ENCODE measurements around the gene FYN. TPM values are rescaled to one million over a fixed set of nuclear protein-coding genes. Genes with fewer than 3 reads are reported as not detected.

Gene FYN
- total RNA-seq, 1 donor from 2014 or later, result 525 TPM

DNA sequence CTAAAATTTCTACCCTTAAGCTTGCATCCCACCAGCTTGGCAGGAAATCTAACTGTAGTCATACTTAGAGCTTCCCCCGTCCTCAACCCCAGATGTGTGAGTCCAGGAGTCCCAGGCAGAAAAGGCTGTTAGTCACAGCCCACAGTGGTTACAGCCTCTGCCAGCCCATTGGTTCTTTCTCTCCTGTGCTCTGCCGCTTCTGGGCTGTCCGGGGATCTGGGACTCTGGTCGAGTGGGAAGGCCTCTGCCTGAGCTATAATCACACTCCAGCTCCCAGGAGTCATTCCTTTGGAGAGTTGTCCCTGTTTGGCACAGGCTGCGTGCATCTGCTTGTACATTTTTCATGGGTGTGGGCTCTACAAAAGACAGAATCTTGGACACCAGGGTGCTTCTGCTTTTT lies 45.6 kb upstream of the FYN start:
- Mint-ChIP-seq H3K4me1 (ENCODE audit: low read depth, unreplicated experiment) (peaks cover 45% of the 10 kb centered on the region), H3K4me3 (ENCODE audit: unreplicated experiment) (no peak overlapping the region)

DNA sequence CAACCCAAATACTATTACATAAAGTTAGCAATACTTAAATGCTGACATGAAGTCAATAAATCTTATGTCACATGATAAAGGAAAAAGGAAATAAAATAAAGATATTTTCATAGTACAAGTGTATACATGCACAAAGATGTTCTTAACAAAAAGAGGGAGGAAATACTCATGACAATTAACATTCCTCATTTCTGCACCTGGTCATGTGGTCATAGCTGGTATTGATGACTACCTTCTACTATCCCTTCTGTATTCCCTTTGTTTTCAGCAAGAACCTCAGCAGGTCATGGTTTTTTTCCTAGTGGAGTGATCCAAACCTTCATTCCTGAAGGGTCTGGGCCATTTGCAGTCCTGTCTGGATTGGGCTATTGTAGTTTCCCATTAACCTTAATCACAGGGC lies 43.5 kb upstream of the FYN start:
- Mint-ChIP-seq H3K4me3 (ENCODE audit: unreplicated experiment) (no peak overlapping the region), H3K27me3 (ENCODE audit: unreplicated experiment) (peaks cover 5% of the 10 kb centered on the region), H3K4me1 (ENCODE audit: low read depth, unreplicated experiment) (peaks cover 26% of the 10 kb centered on the region), H3K27ac (ENCODE audit: unreplicated experiment) (no peak overlapping the region), H3K36me3 (ENCODE audit: unreplicated experiment) (no peaks in the 10 kb centered on the region), H3K9me3 (ENCODE audit: unreplicated experiment) (peaks cover 12% of the 10 kb centered on the region)
- TF ChIP-seq, protein P1, sequence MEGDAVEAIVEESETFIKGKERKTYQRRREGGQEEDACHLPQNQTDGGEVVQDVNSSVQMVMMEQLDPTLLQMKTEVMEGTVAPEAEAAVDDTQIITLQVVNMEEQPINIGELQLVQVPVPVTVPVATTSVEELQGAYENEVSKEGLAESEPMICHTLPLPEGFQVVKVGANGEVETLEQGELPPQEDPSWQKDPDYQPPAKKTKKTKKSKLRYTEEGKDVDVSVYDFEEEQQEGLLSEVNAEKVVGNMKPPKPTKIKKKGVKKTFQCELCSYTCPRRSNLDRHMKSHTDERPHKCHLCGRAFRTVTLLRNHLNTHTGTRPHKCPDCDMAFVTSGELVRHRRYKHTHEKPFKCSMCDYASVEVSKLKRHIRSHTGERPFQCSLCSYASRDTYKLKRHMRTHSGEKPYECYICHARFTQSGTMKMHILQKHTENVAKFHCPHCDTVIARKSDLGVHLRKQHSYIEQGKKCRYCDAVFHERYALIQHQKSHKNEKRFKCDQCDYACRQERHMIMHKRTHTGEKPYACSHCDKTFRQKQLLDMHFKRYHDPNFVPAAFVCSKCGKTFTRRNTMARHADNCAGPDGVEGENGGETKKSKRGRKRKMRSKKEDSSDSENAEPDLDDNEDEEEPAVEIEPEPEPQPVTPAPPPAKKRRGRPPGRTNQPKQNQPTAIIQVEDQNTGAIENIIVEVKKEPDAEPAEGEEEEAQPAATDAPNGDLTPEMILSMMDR (IDR thresholded peaks at IDR 0.05; ENCODE audit: partially characterized antibody, unreplicated experiment), result no peak
- DNase-seq, result no peak

More for the DNA sequence above, 45.6 kb upstream of the FYN start:
- Mint-ChIP-seq H3K36me3 (ENCODE audit: unreplicated experiment) (no peaks in the 10 kb centered on the region), H3K27me3 (ENCODE audit: unreplicated experiment) (peaks cover 7% of the 10 kb centered on the region), H3K27ac (ENCODE audit: unreplicated experiment) (peak overlapping the region; percentile 75), H3K9me3 (ENCODE audit: unreplicated experiment) (peaks cover 14% of the 10 kb centered on the region)
- TF ChIP-seq, protein P1 (IDR thresholded peaks at IDR 0.05; ENCODE audit: partially characterized antibody, unreplicated experiment), result no peak
- no peak for DNase-seq

DNA sequence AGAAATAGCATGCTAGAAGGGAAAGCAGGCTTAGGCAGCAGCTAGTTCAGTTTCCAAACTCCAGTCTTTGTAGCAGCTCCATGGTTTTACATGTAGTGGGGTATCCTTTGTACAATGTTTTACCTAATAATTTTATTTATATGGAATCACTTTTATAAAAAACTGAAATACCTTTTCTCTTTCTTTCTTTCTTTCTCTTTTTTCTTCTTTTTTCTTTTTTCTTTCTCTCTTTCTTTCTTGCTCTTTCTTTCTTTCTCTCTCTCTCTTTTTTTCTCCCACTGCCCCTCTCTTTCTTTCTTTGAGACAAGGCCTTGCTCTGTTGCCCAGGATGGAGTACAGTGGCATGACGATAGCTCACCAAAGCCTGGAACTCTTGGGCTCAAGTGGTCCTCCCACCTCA lies 41.4 kb upstream of the FYN start:
- no peaks in the 10 kb centered on the region for H3K27me3 Mint-ChIP-seq (ENCODE audit: unreplicated experiment)
- H3K9me3 Mint-ChIP-seq (ENCODE audit: unreplicated experiment), result peaks cover 2% of the 10 kb centered on the region
- no peak overlapping the region for H3K27ac Mint-ChIP-seq (ENCODE audit: unreplicated experiment)
- no peak overlapping the region for H3K4me3 Mint-ChIP-seq (ENCODE audit: unreplicated experiment)
- H3K36me3 Mint-ChIP-seq (ENCODE audit: unreplicated experiment), result no peaks in the 10 kb centered on the region
- TF ChIP-seq, protein P1 (IDR thresholded peaks at IDR 0.05; ENCODE audit: partially characterized antibody, unreplicated experiment), result no peak
- DNase-seq, result no peak
- peaks cover 11% of the 10 kb centered on the region for H3K4me1 Mint-ChIP-seq (ENCODE audit: low read depth, unreplicated experiment)

DNA sequence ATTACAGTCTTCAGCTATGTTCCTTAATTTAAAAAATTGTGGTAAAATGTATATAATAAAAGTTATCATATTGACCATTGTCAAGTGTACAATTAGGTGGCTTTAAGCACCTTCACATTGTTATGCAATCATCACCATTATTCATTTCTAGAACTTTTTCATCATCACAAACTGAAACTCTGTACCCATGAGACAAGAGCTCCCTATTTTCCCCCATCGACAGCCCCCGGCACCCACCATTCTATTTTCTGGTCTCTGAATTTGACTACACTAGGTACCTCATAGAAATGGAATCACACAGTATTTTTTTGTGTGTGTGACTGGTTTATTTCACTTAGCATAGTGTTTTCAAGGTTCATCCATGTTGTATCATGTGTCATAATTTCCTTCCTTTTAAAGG lies 39.7 kb upstream of the FYN start:
- H3K4me3 Mint-ChIP-seq (ENCODE audit: unreplicated experiment), result no peak overlapping the region
- peaks cover 3% of the 10 kb centered on the region for H3K4me1 Mint-ChIP-seq (ENCODE audit: low read depth, unreplicated experiment)
- TF ChIP-seq, protein P1 (IDR thresholded peaks at IDR 0.05; ENCODE audit: partially characterized antibody, unreplicated experiment), result no peak
- H3K27me3 Mint-ChIP-seq (ENCODE audit: unreplicated experiment), result peaks cover 1% of the 10 kb centered on the region
- no peak for DNase-seq
- H3K9me3 Mint-ChIP-seq (ENCODE audit: unreplicated experiment), result peaks cover 5% of the 10 kb centered on the region
- no peak overlapping the region for H3K27ac Mint-ChIP-seq (ENCODE audit: unreplicated experiment)
- H3K36me3 Mint-ChIP-seq (ENCODE audit: unreplicated experiment), result peaks cover 7% of the 10 kb centered on the region

DNA sequence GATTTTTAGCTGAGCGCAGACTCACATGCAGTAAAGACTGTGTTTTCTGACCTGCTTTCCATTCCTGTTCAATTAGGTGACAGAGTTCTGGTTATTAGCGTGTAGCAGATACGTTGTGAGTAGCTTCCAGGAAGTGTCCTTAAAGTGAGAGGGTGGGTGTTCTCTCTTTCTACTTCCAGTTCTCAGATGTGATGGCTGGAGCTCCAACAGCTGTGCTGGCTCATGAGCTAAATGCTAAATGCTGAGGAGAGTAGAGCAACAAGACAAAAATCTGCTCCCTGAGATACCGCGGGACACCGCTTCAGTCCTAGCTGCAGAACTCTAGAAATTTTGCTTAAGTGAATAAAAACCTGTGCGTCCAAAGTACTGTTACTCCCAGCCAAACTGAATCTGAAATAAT lies 38.2 kb upstream of the FYN start:
- H3K36me3 Mint-ChIP-seq (ENCODE audit: unreplicated experiment), result peaks cover 7% of the 10 kb centered on the region
- H3K27ac Mint-ChIP-seq (ENCODE audit: unreplicated experiment), result peak overlapping the region; percentile 31
- peaks cover 3% of the 10 kb centered on the region for H3K9me3 Mint-ChIP-seq (ENCODE audit: unreplicated experiment)
- no peak for DNase-seq
- peaks cover 3% of the 10 kb centered on the region for H3K4me1 Mint-ChIP-seq (ENCODE audit: low read depth, unreplicated experiment)
- peaks cover 1% of the 10 kb centered on the region for H3K27me3 Mint-ChIP-seq (ENCODE audit: unreplicated experiment)
- TF ChIP-seq, protein P1 (IDR thresholded peaks at IDR 0.05; ENCODE audit: partially characterized antibody, unreplicated experiment), result no peak
- no peak overlapping the region for H3K4me3 Mint-ChIP-seq (ENCODE audit: unreplicated experiment)
